Measurements from ENCODE around the gene ADAMTS6.

ADAMTS6 gene

GRCh38 chr5:65133477-65134110, 348.1 kb downstream of the ADAMTS6 start:
- no peak for DNase-seq (ENCODE audit: low read depth)
- no peak for TF ChIP-seq CTCF (conservative IDR thresholded peaks at IDR 0.05; ENCODE audit: low read depth, low read length)
- H3K4me3 ChIP-seq (ENCODE audit: low read depth, low read length) = no peak overlapping the region

GRCh38 chr5:65132386-65132785, 349.3 kb downstream of the ADAMTS6 start:
- no peak for DNase-seq (ENCODE audit: low read depth)
- H3K4me3 ChIP-seq (ENCODE audit: low read depth, low read length) = no peak overlapping the region
- TF ChIP-seq CTCF (conservative IDR thresholded peaks at IDR 0.05; ENCODE audit: low read depth, low read length) = no peak

GRCh38 chr5:65128226-65128625, 353.5 kb downstream of the ADAMTS6 start:
- DNase-seq (ENCODE audit: low read depth) = no peak
- no peak overlapping the region for H3K4me3 ChIP-seq (ENCODE audit: low read depth, low read length)
- no peak for TF ChIP-seq CTCF (conservative IDR thresholded peaks at IDR 0.05; ENCODE audit: low read depth, low read length)

GRCh38 chr5:65127161-65127901, 354.4 kb downstream of the ADAMTS6 start:
- DNase-seq (ENCODE audit: low read depth) = peak; percentile 73
- H3K4me3 ChIP-seq (ENCODE audit: low read depth, low read length) = no peak overlapping the region
- TF ChIP-seq CTCF (conservative IDR thresholded peaks at IDR 0.05; ENCODE audit: low read depth, low read length) = no peak

- DNase-seq (ENCODE audit: low read depth) = no peak
- H3K4me3 ChIP-seq (ENCODE audit: low read depth, low read length) = no peak overlapping the region
- TF ChIP-seq CTCF (conservative IDR thresholded peaks at IDR 0.05; ENCODE audit: low read depth, low read length) = no peak
Observed at GRCh38 chr5:65126542-65127069, 355.1 kb downstream of the ADAMTS6 start.

- no peak for TF ChIP-seq CTCF (conservative IDR thresholded peaks at IDR 0.05; ENCODE audit: low read depth, low read length)
- no peak overlapping the region for H3K4me3 ChIP-seq (ENCODE audit: low read depth, low read length)
- peak; percentile 22 for DNase-seq (ENCODE audit: low read depth)
Observed at GRCh38 chr5:65125591-65126541, 355.9 kb downstream of the ADAMTS6 start.

Measured in choroid plexus epithelial cell (primary cell).